HCT116 (cell line): ENCODE measurements around the gene GPM6B. TPM values are rescaled to one million over a fixed set of nuclear protein-coding genes. Genes with fewer than 3 reads are reported as not detected.

ENCODE experiments used
- ATAC-seq: fragments of 200-7000 bp; cut with Tn5 transposase; 2 replicates; pipeline ENCODE4 v1.9.1; 2020; ENCODE audit warnings: mild to moderate bottlenecking, moderate library complexity
- BruUV-seq: library from RNA; stranded (reverse); fragments of 400-500 nt; replicated peaks from 2 replicates; lab custom pipeline; 2021; lab: Mats Ljungman, UMichigan
- CTCF ChIA-PET: fragments of 300-600 bp; sonication (Branson Sonifier 250); formaldehyde crosslinking; loops from one replicate; lab custom pipeline; 2021; ENCODE audit warnings: antibody characterized with exemption; lab: Charles Lee
- POLR2A ChIA-PET: fragments of 300-600, 350-600 bp; sonication (Branson Sonifier 250); formaldehyde crosslinking; loops from one replicate; lab custom pipeline; 2021; ENCODE audit warnings: antibody characterized with exemption; lab: Charles Lee
- RAD21 ChIA-PET, 2 experiments: fragments of 300-600 bp; sonication (Branson Sonifier 250); formaldehyde crosslinking; loops; one replicate each; lab custom pipeline; 2023; ENCODE audit warnings: low total read pairs in 2 of 2; ENCODE audit not compliant: uncharacterized antibody in 2 of 2, unreplicated experiment in 2 of 2, low non-redundant PET in 1 of 2; lab: Charles Lee
- DNase-seq: peaks from one replicate; pipeline ENCODE4 v3.0.0-alpha.2; 2010; ENCODE audit warnings: low read depth, low spot score
- H2AFZ ChIP-seq: fragments of 200-600 bp; shearing (Covaris generic), sonication (generic); 2 replicates; pipeline ENCODE4 v1.6.1; 2017; ENCODE audit warnings: low read depth, mixed run types, mixed read lengths, antibody characterized with exemption, low read length; ENCODE audit not compliant: poor library complexity, severe bottlenecking
- H3K27ac ChIP-seq: 2 replicates; pipeline ENCODE4 v1.5.1; 2012; ENCODE audit warnings: low read depth, low read length
- H3K27me3 ChIP-seq: fragments of 200-600 bp; sonication (generic); 2 replicates; pipeline ENCODE4 v1.6.1; 2016; ENCODE audit warnings: mixed run types, low read length, mixed read lengths; ENCODE audit not compliant: insufficient read depth
- H3K36me3 ChIP-seq, 2 experiments: fragments of 200-500 bp in 1 of 2; fragments of 200-600 bp in 1 of 2; sonication (Bioruptor generic) in 1 of 2; sonication (generic) in 1 of 2; 2 replicates each; pipeline versions ENCODE4 v1.5.1 to v1.6.1; 2014 to 2016; ENCODE audit warnings: low read length in 2 of 2, inconsistent platforms in 1 of 2, mixed read lengths in 1 of 2, mixed run types in 1 of 2; ENCODE audit not compliant: insufficient read depth in 2 of 2, control insufficient read depth in 1 of 2
- H3K4me1 ChIP-seq, 2 experiments: fragments of 200-600 bp in 1 of 2; sonication (generic) in 1 of 2; 2 replicates each; pipeline versions ENCODE4 v1.5.1 to v1.6.1; 2012 to 2017; ENCODE audit warnings: low read length in 2 of 2, inconsistent platforms in 1 of 2, mild to moderate bottlenecking in 1 of 2, mixed read lengths in 1 of 2, mixed run types in 1 of 2, moderate library complexity in 1 of 2; ENCODE audit not compliant: insufficient read depth in 2 of 2, control insufficient read depth in 1 of 2
- H3K4me2 ChIP-seq: fragments of 200-600 bp; sonication (generic); 2 replicates; pipeline ENCODE4 v1.6.1; 2017; ENCODE audit warnings: mixed run types, low read length, mixed read lengths
- H3K4me3 ChIP-seq, 2 experiments: fragments of 200-600 bp in 1 of 2; sonication (generic) in 1 of 2; replicated peaks in 1 of 2; 2 replicates each; pipeline ENCODE4 v1.5.1; 2011 to 2016; ENCODE audit warnings: low read length in 2 of 2, control low read depth in 1 of 2, low read depth in 1 of 2, mild to moderate bottlenecking in 1 of 2, mixed read lengths in 1 of 2, mixed run types in 1 of 2
- H3K79me2 ChIP-seq: fragments of 200-600 bp; sonication (generic); 2 replicates; pipeline ENCODE4 v1.6.1; 2017; ENCODE audit warnings: mild to moderate bottlenecking, mixed run types, low read length, moderate library complexity, mixed read lengths; ENCODE audit not compliant: insufficient read depth
- H3K9ac ChIP-seq: fragments of 200-600 bp; sonication (generic); 2 replicates; pipeline ENCODE4 v1.6.1; 2016; ENCODE audit warnings: low read length, mixed read lengths
- H3K9me2 ChIP-seq: fragments of 200-600 bp; sonication (generic), shearing (Covaris generic); 2 replicates; pipeline ENCODE4 v1.6.1; 2017; ENCODE audit warnings: mixed run types, mild to moderate bottlenecking, moderate library complexity; ENCODE audit not compliant: insufficient read depth
- H3K9me3 ChIP-seq, 2 experiments: fragments of 200-500 bp in 1 of 2; fragments of 200-600 bp in 1 of 2; sonication (Bioruptor generic) in 1 of 2; sonication (generic) in 1 of 2; 2 replicates each; pipeline ENCODE4 v1.6.1; 2014 to 2017; ENCODE audit warnings: low read length in 2 of 2, mixed read lengths in 2 of 2, inconsistent platforms in 1 of 2, low read depth in 1 of 2, mild to moderate bottlenecking in 1 of 2, mixed run types in 1 of 2, moderate library complexity in 1 of 2; ENCODE audit not compliant: control insufficient read depth in 1 of 2, insufficient read depth in 1 of 2
- H4K20me1 ChIP-seq: fragments of 200-600 bp; sonication (generic), shearing (Covaris generic); 2 replicates; pipeline ENCODE4 v1.6.1; 2017; ENCODE audit warnings: mixed run types, mild to moderate bottlenecking, moderate library complexity; ENCODE audit not compliant: insufficient read depth
- ATF3 ChIP-seq: IDR thresholded peaks from 2 replicates; pipeline ENCODE4 v1.6.1; 2012
- EGR1 ChIP-seq: IDR thresholded peaks from 2 replicates; pipeline ENCODE4 v1.6.1; 2012; ENCODE audit warnings: low read depth
- EZH2phosphoT487 ChIP-seq: fragments of 200-600 bp; IDR thresholded peaks from 2 replicates; pipeline ENCODE4 v1.6.1; 2018; ENCODE audit warnings: antibody characterized with exemption, borderline replicate concordance
- JUND ChIP-seq: IDR thresholded peaks from 2 replicates; pipeline ENCODE4 v1.6.1; 2012
- MAX ChIP-seq: IDR thresholded peaks from 2 replicates; pipeline ENCODE4 v1.6.1; 2012
- POLR2A ChIP-seq: IDR thresholded peaks from 2 replicates; pipeline ENCODE4 v1.7.0; 2011; ENCODE audit warnings: borderline replicate concordance; ENCODE audit not compliant: insufficient read depth, insufficient read length; ENCODE audit errors: extremely low read depth
- POLR2AphosphoS5 ChIP-seq: IDR thresholded peaks from 2 replicates; pipeline ENCODE4 v1.6.1; 2011; ENCODE audit warnings: mild to moderate bottlenecking, low read depth, low read length, moderate library complexity
- RAD21 ChIP-seq: IDR thresholded peaks from 2 replicates; pipeline ENCODE4 v1.6.1; 2012; ENCODE audit warnings: low read depth, mild to moderate bottlenecking
- REST ChIP-seq: IDR thresholded peaks from 2 replicates; pipeline ENCODE4 v1.6.1; 2012; ENCODE audit warnings: low read depth
- SRF ChIP-seq: IDR thresholded peaks from 2 replicates; pipeline ENCODE4 v1.6.1; 2012; ENCODE audit warnings: low read depth
- TCF7L2 ChIP-seq: IDR thresholded peaks from 2 replicates; pipeline ENCODE4 v1.7.0; 2011; ENCODE audit warnings: borderline replicate concordance, inconsistent platforms; ENCODE audit not compliant: insufficient read depth, insufficient read length; ENCODE audit errors: extremely low read depth
- ZBTB33 ChIP-seq: IDR thresholded peaks from 2 replicates; pipeline ENCODE4 v1.6.1; 2011; ENCODE audit warnings: mild to moderate bottlenecking, low read length, moderate library complexity; ENCODE audit not compliant: insufficient replicate concordance; ENCODE audit errors: extremely low read depth
- ZFX ChIP-seq: fragments of 450-650 bp; IDR thresholded peaks from 2 replicates; pipeline ENCODE4 v1.6.1; 2017
- ZNF274 ChIP-seq: fragments of 200-500 bp; sonication (Bioruptor generic); IDR thresholded peaks from 2 replicates; pipeline ENCODE4 v1.6.1; 2014; ENCODE audit warnings: mild to moderate bottlenecking, low read depth, low read length, inconsistent platforms
- intact Hi-C: fragments of 100-400 bp; cut with micrococcal nuclease; formaldehyde crosslinking; loops from 2 replicates; pipeline ENCODE4 v1.10.0; 2022
- total RNA-seq: library from RNA; stranded (reverse); gene quantifications from one replicate; pipeline ENCODE4 v1.2.1, GENCODE V29; 2021; ENCODE audit not compliant: unreplicated experiment

Gene GPM6B
- total RNA-seq, 1 experiment from 2014 or later, result 0.07 TPM

GRCh38 chrX:13808293-13808692, 8.6 kb downstream of the GPM6B start:
- DNase-seq, result no peak
- no peak overlapping the region for H2AFZ ChIP-seq
- BruUV-seq, result no TSS peak
- no peaks in the 10 kb centered on the region for H3K79me2 ChIP-seq
- no peaks in the 10 kb centered on the region for H3K4me1 ChIP-seq
- no peak overlapping the region for H3K4me2 ChIP-seq
- no peak overlapping the region for H3K9ac ChIP-seq
- no peaks in the 10 kb centered on the region for H3K9me2 ChIP-seq
- H3K27ac ChIP-seq, result no peak overlapping the region
- H3K4me3 ChIP-seq, result no peak overlapping the region
- RAD21 ChIA-PET, result no interaction called here
- intact Hi-C loops, result no loop called here
- no peaks in the 10 kb centered on the region for H3K36me3 ChIP-seq
- ATAC-seq, result no peak
- CTCF ChIA-PET, result no interaction called here
- H4K20me1 ChIP-seq, result no peaks in the 10 kb centered on the region
- no peaks in the 10 kb centered on the region for H3K9me3 ChIP-seq
- POLR2A ChIA-PET, result no interaction called here
- H3K27me3 ChIP-seq, result 0 out of 2 replicates have a peak, but pooled peaks cover 5% of the 10 kb centered on the region
- TF ChIP-seq ZNF274, result no peak
- no peak for TF ChIP-seq EZH2phosphoT487
- TF ChIP-seq JUND, result no peak
- no peak for TF ChIP-seq REST
- no peak for TF ChIP-seq RAD21
- TF ChIP-seq ATF3, result no peak
- TF ChIP-seq SRF, result no peak
- TF ChIP-seq POLR2AphosphoS5, result no peak
- no peak for TF ChIP-seq ZFX
- no peak for TF ChIP-seq TCF7L2
- TF ChIP-seq POLR2A, result no peak
- TF ChIP-seq MAX, result no peak
- no peak for TF ChIP-seq ZBTB33
- no peak for TF ChIP-seq EGR1
